CD14-positive monocyte (primary cell): ENCODE data around the gene FBXO15. TPM values are rescaled to one million over a fixed set of nuclear protein-coding genes. Genes with fewer than 3 reads are reported as not detected.

Experiments used
- DNase-seq, 3 donors: peaks; one replicate each; pipeline ENCODE4 v3.0.0-alpha.2; 2011 to 2022
- H2AFZ ChIP-seq: 2 replicates; pipeline ENCODE4 v1.6.0; 2012; ENCODE audit warnings: mild to moderate bottlenecking, low read depth, low read length, inconsistent platforms; ENCODE audit not compliant: insufficient read depth, poor library complexity, severe bottlenecking
- H3K27ac ChIP-seq, 2 donors: 1 replicate in 1 of 2; 2 replicates in 1 of 2; pipeline ENCODE4 v1.5.1; 2012 to 2013; ENCODE audit warnings: low read length in 2 of 2, control low read depth in 1 of 2, inconsistent platforms in 1 of 2, low read depth in 1 of 2, mild to moderate bottlenecking in 1 of 2
- H3K27me3 ChIP-seq, 2 donors: one replicate each; pipeline versions ENCODE4 v1.6.0 to v1.6.1; 2011 to 2013; ENCODE audit warnings: low read length in 2 of 2; ENCODE audit not compliant: control insufficient read depth in 2 of 2, insufficient read depth in 2 of 2
- H3K36me3 ChIP-seq, 2 donors: replicated peaks in 1 of 2; 1 replicate in 1 of 2; 2 replicates in 1 of 2; pipeline versions ENCODE4 v1.5.1 to v1.6.1; 2012 to 2013; ENCODE audit warnings: low read length in 2 of 2, control low read depth in 1 of 2, inconsistent platforms in 1 of 2, mild to moderate bottlenecking in 1 of 2; ENCODE audit not compliant: insufficient read depth in 2 of 2, control insufficient read depth in 1 of 2
- H3K4me1 ChIP-seq, 2 donors: 1 replicate in 1 of 2; 2 replicates in 1 of 2; pipeline versions ENCODE4 v1.5.1 to v1.6.1; 2012 to 2013; ENCODE audit warnings: low read length in 2 of 2, control low read depth in 1 of 2, inconsistent platforms in 1 of 2, mild to moderate bottlenecking in 1 of 2, moderate library complexity in 1 of 2; ENCODE audit not compliant: insufficient read depth in 2 of 2, control insufficient read depth in 1 of 2
- H3K4me2 ChIP-seq: replicated peaks from 2 replicates; pipeline ENCODE3; 2012; ENCODE audit warnings: low read length, moderate library complexity, mild to moderate bottlenecking; ENCODE audit not compliant: poor library complexity, severe bottlenecking; ENCODE audit errors: extremely low read depth
- H3K4me3 ChIP-seq, 3 experiments: fragments of 200-600 bp in 1 of 3; sonication (generic) in 1 of 3; replicated peaks in 1 of 3; 1 replicate in 2 of 3; 2 replicates in 1 of 3; pipeline ENCODE4 v1.5.1; 2011 to 2013; ENCODE audit warnings: low read length in 3 of 3, mild to moderate bottlenecking in 3 of 3, control low read depth in 2 of 3, low read depth in 2 of 3, inconsistent platforms in 1 of 3, moderate library complexity in 1 of 3
- H3K79me2 ChIP-seq: 2 replicates; pipeline ENCODE4 v1.6.0; 2012; ENCODE audit warnings: mild to moderate bottlenecking, control low read depth, inconsistent platforms, low read length, moderate library complexity; ENCODE audit not compliant: insufficient read depth
- H3K9ac ChIP-seq: 2 replicates; pipeline ENCODE4 v1.6.0; 2017; ENCODE audit warnings: low read length, mild to moderate bottlenecking; ENCODE audit not compliant: insufficient read depth, poor library complexity, severe bottlenecking
- H3K9me3 ChIP-seq, 2 donors: replicated peaks in 1 of 2; 1 replicate in 1 of 2; 2 replicates in 1 of 2; pipeline versions ENCODE4 v1.5.1 to v1.6.1; 2012 to 2013; ENCODE audit warnings: low read length in 2 of 2, control low read depth in 1 of 2; ENCODE audit not compliant: control insufficient read depth in 1 of 2, insufficient read depth in 1 of 2
- H4K20me1 ChIP-seq: 2 replicates; pipeline ENCODE4 v1.6.0; 2012; ENCODE audit warnings: mild to moderate bottlenecking, low read length, control low read depth, moderate library complexity; ENCODE audit not compliant: insufficient read depth
- H3K27ac Mint-ChIP-seq, 7 donors: one replicate each; pipeline ENCODE4 v1.8.0; 2020; ENCODE audit warnings: mild to moderate bottlenecking in 7 of 7, mixed read lengths in 7 of 7, moderate library complexity in 6 of 7, inconsistent platforms in 2 of 7
- H3K27me3 Mint-ChIP-seq, 3 donors: one replicate each; pipeline ENCODE4 v1.8.0; 2021 to 2022; ENCODE audit warnings: low read depth in 3 of 3, mild to moderate bottlenecking in 3 of 3, mixed read lengths in 3 of 3, moderate library complexity in 3 of 3, inconsistent platforms in 1 of 3
- H3K36me3 Mint-ChIP-seq, 2 donors: one replicate each; pipeline ENCODE4 v1.8.0; 2020; ENCODE audit warnings: mixed read lengths in 2 of 2, inconsistent platforms in 1 of 2, mild to moderate bottlenecking in 1 of 2
- H3K4me1 Mint-ChIP-seq: one replicate; pipeline ENCODE4 v1.8.0; 2020; ENCODE audit warnings: mild to moderate bottlenecking, mixed read lengths
- H3K4me3 Mint-ChIP-seq, 2 donors: one replicate each; pipeline ENCODE4 v1.8.0; 2020; ENCODE audit warnings: mild to moderate bottlenecking in 2 of 2, mixed read lengths in 2 of 2, moderate library complexity in 1 of 2
- H3K9me3 Mint-ChIP-seq, 7 donors: one replicate each; pipeline ENCODE4 v1.8.0; 2020 to 2022; ENCODE audit warnings: mixed read lengths in 7 of 7, mild to moderate bottlenecking in 6 of 7, moderate library complexity in 6 of 7, inconsistent platforms in 2 of 7
- WGBS: methylation state at CpG from one replicate; pipeline ENCODE4 v1.1.5; 2013; ENCODE audit warnings: missing lambda C conversion rate; ENCODE audit not compliant: insufficient coverage; 5-methylcytosine and 5-hydroxymethylcytosine counted together
- intact Hi-C, 2 donors: fragments of 100-400 bp; cut with micrococcal nuclease; formaldehyde crosslinking; loops; one replicate each; pipeline versions ENCODE4 v1.15.0 to v1.15.1; 2023
- polyA plus RNA-seq, 3 donors: library from polyadenylated mRNA; depleted of rRNA in 1 of 3; unstranded in 2 of 3; stranded (reverse) in 1 of 3; fragments of 300-500 nt in 2 of 3; fragments of >200 nt in 1 of 3; fragmentation: Illumina TruSeq in 2 of 3; gene quantifications; 1 replicate in 2 of 3; 2 replicates in 1 of 3; pipeline ENCODE4 v1.2.3, GENCODE V29; 2012 to 2021
- TF ChIP-seq, protein P1 (sequence below): fragments of 200-600 bp; IDR thresholded peaks from one replicate; pipeline ENCODE4 v1.8.0; 2022; ENCODE audit warnings: antibody characterized with exemption, mild to moderate bottlenecking

Gene FBXO15
- polyA plus RNA-seq, 3 donors = not detected

DNA sequence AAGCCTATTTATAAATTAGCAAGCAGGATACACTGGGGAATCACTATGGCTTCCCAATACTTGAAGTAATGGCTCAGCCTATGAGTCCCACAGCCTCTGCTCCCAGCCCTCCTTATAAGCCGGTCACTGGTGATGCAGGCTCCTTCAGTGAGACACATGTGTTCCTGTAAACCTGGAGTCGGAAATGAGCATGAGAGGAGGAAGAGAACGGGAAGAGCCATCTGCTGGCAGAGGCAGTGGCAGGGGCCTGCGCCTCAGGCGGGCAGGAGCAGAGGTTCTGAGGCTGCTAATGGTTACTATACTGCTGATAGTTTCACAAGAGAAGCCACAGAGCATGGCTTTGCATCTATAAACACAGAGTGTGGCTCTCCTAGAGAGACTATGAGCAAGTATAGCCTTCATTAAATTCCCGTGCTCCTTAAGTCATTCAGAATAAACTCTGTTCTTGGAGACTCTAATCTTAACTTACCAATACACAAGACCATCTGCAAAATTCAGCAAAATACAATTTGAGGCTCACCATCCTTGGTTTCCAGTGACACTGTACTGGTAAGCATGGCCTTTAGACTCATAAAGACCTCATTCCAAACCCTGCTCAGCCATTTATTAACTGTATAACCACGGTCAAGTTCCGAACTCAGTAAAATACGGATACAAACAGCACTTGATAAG is 63.3 kb downstream of the FBXO15 start:
- Histone ChIP-seq H4K20me1 (no peaks in the 10 kb centered on the region), H3K36me3 (no peaks in the 10 kb centered on the region), H2AFZ (no peak overlapping the region), H3K9ac (no peak overlapping the region), H3K27me3 (no peaks in the 10 kb centered on the region), H3K4me2 (no peak overlapping the region), H3K27ac (no peak overlapping the region), H3K4me1 (no peaks in the 10 kb centered on the region), H3K9me3 (no peaks in the 10 kb centered on the region), H3K79me2 (no peaks in the 10 kb centered on the region), H3K4me3 (no peak overlapping the region)
- peaks cover 7% of the 10 kb centered on the region for H3K4me1 Mint-ChIP-seq
- DNase-seq = no peak
- intact Hi-C loops = no loop called here
- no peak overlapping the region for H3K27ac Mint-ChIP-seq
- TF ChIP-seq, protein P1, sequence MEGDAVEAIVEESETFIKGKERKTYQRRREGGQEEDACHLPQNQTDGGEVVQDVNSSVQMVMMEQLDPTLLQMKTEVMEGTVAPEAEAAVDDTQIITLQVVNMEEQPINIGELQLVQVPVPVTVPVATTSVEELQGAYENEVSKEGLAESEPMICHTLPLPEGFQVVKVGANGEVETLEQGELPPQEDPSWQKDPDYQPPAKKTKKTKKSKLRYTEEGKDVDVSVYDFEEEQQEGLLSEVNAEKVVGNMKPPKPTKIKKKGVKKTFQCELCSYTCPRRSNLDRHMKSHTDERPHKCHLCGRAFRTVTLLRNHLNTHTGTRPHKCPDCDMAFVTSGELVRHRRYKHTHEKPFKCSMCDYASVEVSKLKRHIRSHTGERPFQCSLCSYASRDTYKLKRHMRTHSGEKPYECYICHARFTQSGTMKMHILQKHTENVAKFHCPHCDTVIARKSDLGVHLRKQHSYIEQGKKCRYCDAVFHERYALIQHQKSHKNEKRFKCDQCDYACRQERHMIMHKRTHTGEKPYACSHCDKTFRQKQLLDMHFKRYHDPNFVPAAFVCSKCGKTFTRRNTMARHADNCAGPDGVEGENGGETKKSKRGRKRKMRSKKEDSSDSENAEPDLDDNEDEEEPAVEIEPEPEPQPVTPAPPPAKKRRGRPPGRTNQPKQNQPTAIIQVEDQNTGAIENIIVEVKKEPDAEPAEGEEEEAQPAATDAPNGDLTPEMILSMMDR = no peak
- no peaks in the 10 kb centered on the region for H3K36me3 Mint-ChIP-seq
- H3K4me3 Mint-ChIP-seq = no peak overlapping the region
- peaks cover 3 to 9% (median 5%) of the 10 kb centered on the region in 3 donors for H3K27me3 Mint-ChIP-seq
- H3K9me3 Mint-ChIP-seq = no peaks in the 10 kb centered on the region
- 98% methylated on average over 5 of the region's 9 CpGs for WGBS

DNA sequence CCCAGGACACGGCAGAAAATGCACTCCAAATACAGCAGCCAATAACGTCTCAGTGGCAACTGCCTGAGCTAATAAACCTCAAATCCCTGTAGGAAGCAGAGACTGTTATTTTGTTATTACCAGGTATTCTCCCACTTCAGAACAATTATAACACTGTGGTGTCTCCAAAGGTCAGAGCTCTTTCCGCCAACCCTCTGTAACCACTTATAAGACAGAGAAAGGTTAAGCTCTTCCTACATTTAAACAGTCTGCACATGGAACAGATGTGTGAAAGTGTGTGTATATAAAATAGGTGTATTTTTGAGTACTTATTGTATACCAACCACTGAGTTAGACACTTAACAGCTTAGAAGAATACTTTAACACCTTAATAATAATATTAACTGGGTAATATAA is 64.1 kb downstream of the FBXO15 start:
- Histone ChIP-seq H3K36me3 (no peaks in the 10 kb centered on the region), H4K20me1 (no peaks in the 10 kb centered on the region), H3K27me3 (no peaks in the 10 kb centered on the region), H3K9me3 (no peaks in the 10 kb centered on the region), H3K4me3 (no peak overlapping the region), H3K9ac (no peak overlapping the region), H3K27ac (no peak overlapping the region), H2AFZ (no peak overlapping the region), H3K79me2 (no peaks in the 10 kb centered on the region), H3K4me2 (no peak overlapping the region), H3K4me1 (no peaks in the 10 kb centered on the region)
- DNase-seq = no peak
- Mint-ChIP-seq H3K36me3 (no peaks in the 10 kb centered on the region), H3K27me3 (peaks cover 3 to 8% (median 4%) of the 10 kb centered on the region in 3 donors), H3K9me3 (no peaks in the 10 kb centered on the region), H3K4me3 (no peak overlapping the region), H3K27ac (no peak overlapping the region), H3K4me1 (peaks cover 7% of the 10 kb centered on the region)
- TF ChIP-seq, protein P1 = no peak
- intact Hi-C loops = no loop called here
- no CpG with 5 or more reads among the region's 3 CpGs for WGBS
